Measurements from ENCODE around the gene GSS. TPM values are rescaled to one million over a fixed set of nuclear protein-coding genes. Genes with fewer than 3 reads are reported as not detected.

GSS gene
- total RNA-seq, 2 experiments from 2014 or later, result 54.2 to 60.0 TPM

- no peak overlapping the region for H3K4me3 Mint-ChIP-seq
- ChIA-PET CTCF (interaction anchor here (1.1 to 2.2 kb wide), 2 partner anchors 124 to 126 kb away, joined by 4 to 8 read pairs; partner anchors contain the start of gene GGT7), POLR2A (interaction anchor here (1.4 kb wide), 1 partner anchor 20 kb away, joined by 4 read pairs; no protein-coding TSS in a partner anchor)
- no peak overlapping the region for H3K27ac Mint-ChIP-seq
- peaks cover 39% of the 10 kb centered on the region for H3K36me3 Mint-ChIP-seq (ENCODE audit: low read depth)
- no peaks in the 10 kb centered on the region for H3K9me3 Mint-ChIP-seq
- no peak for DNase-seq
- no peaks in the 10 kb centered on the region for H3K27me3 Mint-ChIP-seq
- H3K4me1 Mint-ChIP-seq, result peaks cover 5% of the 10 kb centered on the region
Observed at GRCh38 chr20:34998331-34998950, 42.8 kb upstream of the GSS start.

- H3K36me3 Mint-ChIP-seq (ENCODE audit: low read depth), result peaks cover 39% of the 10 kb centered on the region
- H3K27ac Mint-ChIP-seq, result no peak overlapping the region
- CTCF ChIA-PET, result interaction anchor here (2.2 kb wide), 1 partner anchor 123 kb away, joined by 8 read pairs; no protein-coding TSS in a partner anchor
- DNase-seq, result no peak
- peaks cover 5% of the 10 kb centered on the region for H3K4me1 Mint-ChIP-seq
- no peak overlapping the region for H3K4me3 Mint-ChIP-seq
- no peaks in the 10 kb centered on the region for H3K9me3 Mint-ChIP-seq
- H3K27me3 Mint-ChIP-seq, result no peaks in the 10 kb centered on the region
- POLR2A ChIA-PET, result interaction anchor here (1.4 kb wide), 1 partner anchor 21 kb away, joined by 4 read pairs; no protein-coding TSS in a partner anchor
Observed at GRCh38 chr20:34997774-34998173, 42.2 kb upstream of the GSS start.

GRCh38 chr20:34997131-34997561, 41.5 kb upstream of the GSS start:
- ChIA-PET CTCF (interaction anchor here (2.2 kb wide), 1 partner anchor 123 kb away, joined by 8 read pairs; no protein-coding TSS in a partner anchor), POLR2A (interaction anchor here (1.1 kb wide), 1 partner anchor 26 kb away, joined by 3 read pairs; no protein-coding TSS in a partner anchor)
- H3K4me1 Mint-ChIP-seq, result peaks cover 5% of the 10 kb centered on the region
- peak; percentile 27 for DNase-seq
- H3K9me3 Mint-ChIP-seq, result no peaks in the 10 kb centered on the region
- no peak overlapping the region for H3K4me3 Mint-ChIP-seq
- H3K27ac Mint-ChIP-seq, result no peak overlapping the region
- H3K36me3 Mint-ChIP-seq (ENCODE audit: low read depth), result peaks cover 36% of the 10 kb centered on the region
- H3K27me3 Mint-ChIP-seq, result no peaks in the 10 kb centered on the region

GRCh38 chr20:34996243-34997028, 40.8 kb upstream of the GSS start:
- H3K27ac Mint-ChIP-seq, result no peak overlapping the region
- peaks cover 5% of the 10 kb centered on the region for H3K4me1 Mint-ChIP-seq
- no peak overlapping the region for H3K4me3 Mint-ChIP-seq
- no peaks in the 10 kb centered on the region for H3K9me3 Mint-ChIP-seq
- ChIA-PET POLR2A (interaction anchor here (0.6 to 1.1 kb wide), 2 partner anchors 25 to 103 kb away, joined by 3 read pairs; no protein-coding TSS in a partner anchor), CTCF (no interaction called here)
- H3K36me3 Mint-ChIP-seq (ENCODE audit: low read depth), result peaks cover 34% of the 10 kb centered on the region
- H3K27me3 Mint-ChIP-seq, result no peaks in the 10 kb centered on the region
- DNase-seq, result no peak

- H3K27me3 Mint-ChIP-seq, result no peaks in the 10 kb centered on the region
- no peak overlapping the region for H3K4me3 Mint-ChIP-seq
- H3K9me3 Mint-ChIP-seq, result no peaks in the 10 kb centered on the region
- H3K4me1 Mint-ChIP-seq, result peaks cover 5% of the 10 kb centered on the region
- peaks cover 31% of the 10 kb centered on the region for H3K36me3 Mint-ChIP-seq (ENCODE audit: low read depth)
- CTCF ChIA-PET, result no interaction called here
- H3K27ac Mint-ChIP-seq, result no peak overlapping the region
- POLR2A ChIA-PET, result interaction anchor here (0.6 kb wide), 1 partner anchor 103 kb away, joined by 3 read pairs; no protein-coding TSS in a partner anchor
- no peak for DNase-seq
Observed at GRCh38 chr20:34995696-34996095, 40.1 kb upstream of the GSS start.

GRCh38 chr20:34995192-34995591, 39.6 kb upstream of the GSS start:
- POLR2A ChIA-PET, result no interaction called here
- Mint-ChIP-seq H3K27me3 (no peaks in the 10 kb centered on the region), H3K27ac (no peak overlapping the region), H3K36me3 (ENCODE audit: low read depth) (peaks cover 29% of the 10 kb centered on the region), H3K4me3 (no peak overlapping the region), H3K9me3 (no peaks in the 10 kb centered on the region), H3K4me1 (peaks cover 5% of the 10 kb centered on the region)
- DNase-seq, result no peak
- CTCF ChIA-PET, result no interaction called here

GRCh38 chr20:34994509-34995131, 39.0 kb upstream of the GSS start:
- H3K4me1 Mint-ChIP-seq, result peaks cover 5% of the 10 kb centered on the region
- POLR2A ChIA-PET, result no interaction called here
- H3K27ac Mint-ChIP-seq, result no peak overlapping the region
- CTCF ChIA-PET, result no interaction called here
- peaks cover 27% of the 10 kb centered on the region for H3K36me3 Mint-ChIP-seq (ENCODE audit: low read depth)
- H3K27me3 Mint-ChIP-seq, result no peaks in the 10 kb centered on the region
- no peak overlapping the region for H3K4me3 Mint-ChIP-seq
- no peak for DNase-seq
- H3K9me3 Mint-ChIP-seq, result no peaks in the 10 kb centered on the region

GRCh38 chr20:34993941-34994508, 38.4 kb upstream of the GSS start:
- H3K4me3 Mint-ChIP-seq, result no peak overlapping the region
- no peaks in the 10 kb centered on the region for H3K27me3 Mint-ChIP-seq
- no peak overlapping the region for H3K27ac Mint-ChIP-seq
- CTCF ChIA-PET, result no interaction called here
- H3K9me3 Mint-ChIP-seq, result no peaks in the 10 kb centered on the region
- peaks cover 22% of the 10 kb centered on the region for H3K36me3 Mint-ChIP-seq (ENCODE audit: low read depth)
- no peak for DNase-seq
- POLR2A ChIA-PET, result no interaction called here
- H3K4me1 Mint-ChIP-seq, result peaks cover 5% of the 10 kb centered on the region

- ChIA-PET CTCF (no interaction called here), POLR2A (no interaction called here)
- DNase-seq, result no peak
- H3K4me3 Mint-ChIP-seq, result no peak overlapping the region
- H3K4me1 Mint-ChIP-seq, result peaks cover 4% of the 10 kb centered on the region
- no peaks in the 10 kb centered on the region for H3K27me3 Mint-ChIP-seq
- H3K27ac Mint-ChIP-seq, result no peak overlapping the region
- no peaks in the 10 kb centered on the region for H3K9me3 Mint-ChIP-seq
- H3K36me3 Mint-ChIP-seq (ENCODE audit: low read depth), result peaks cover 13% of the 10 kb centered on the region
Observed at GRCh38 chr20:34992751-34993417, 37.3 kb upstream of the GSS start.

GRCh38 chr20:34990661-34991214, 35.1 kb upstream of the GSS start:
- H3K27ac Mint-ChIP-seq, result no peak overlapping the region
- CTCF ChIA-PET, result interaction anchor here (1.0 kb wide), 1 partner anchor 10 kb away, joined by 3 read pairs; no protein-coding TSS in a partner anchor
- no peaks in the 10 kb centered on the region for H3K27me3 Mint-ChIP-seq
- no peak for DNase-seq
- H3K4me3 Mint-ChIP-seq, result no peak overlapping the region
- POLR2A ChIA-PET, result no interaction called here
- peaks cover 1% of the 10 kb centered on the region for H3K36me3 Mint-ChIP-seq (ENCODE audit: low read depth)
- no peaks in the 10 kb centered on the region for H3K4me1 Mint-ChIP-seq
- H3K9me3 Mint-ChIP-seq, result no peaks in the 10 kb centered on the region

- POLR2A ChIA-PET, result no interaction called here
- CTCF ChIA-PET, result no interaction called here
- no peak overlapping the region for H3K27ac Mint-ChIP-seq
- no peak overlapping the region for H3K4me3 Mint-ChIP-seq
- H3K27me3 Mint-ChIP-seq, result no peaks in the 10 kb centered on the region
- H3K36me3 Mint-ChIP-seq (ENCODE audit: low read depth), result no peaks in the 10 kb centered on the region
- H3K9me3 Mint-ChIP-seq, result no peaks in the 10 kb centered on the region
- H3K4me1 Mint-ChIP-seq, result no peaks in the 10 kb centered on the region
- DNase-seq, result no peak
Observed at GRCh38 chr20:34990231-34990630, 34.6 kb upstream of the GSS start.

GRCh38 chr20:34989670-34990069, 34.1 kb upstream of the GSS start:
- CTCF ChIA-PET, result interaction anchor here (0.7 kb wide), 1 partner anchor 15 kb away, joined by 3 read pairs; no protein-coding TSS in a partner anchor
- no peaks in the 10 kb centered on the region for H3K4me1 Mint-ChIP-seq

More at GRCh38 chr20:34989670-34990069, 34.1 kb upstream of the GSS start:
- no peak overlapping the region for H3K27ac Mint-ChIP-seq
- POLR2A ChIA-PET, result no interaction called here
- no peak overlapping the region for H3K4me3 Mint-ChIP-seq
- no peaks in the 10 kb centered on the region for H3K9me3 Mint-ChIP-seq
- DNase-seq, result no peak
- no peaks in the 10 kb centered on the region for H3K27me3 Mint-ChIP-seq
- H3K36me3 Mint-ChIP-seq (ENCODE audit: low read depth), result no peaks in the 10 kb centered on the region

All from activated CD4-positive, alpha-beta memory T cell treated with anti-CD3 and anti-CD28 coated beads, Interleukin-2, amount 10 ng/mL, durations not matched to agents 7 days and 5 days (primary cell).